Measurements from ENCODE around the gene MSL3B.

The MSL3B gene

DNA sequence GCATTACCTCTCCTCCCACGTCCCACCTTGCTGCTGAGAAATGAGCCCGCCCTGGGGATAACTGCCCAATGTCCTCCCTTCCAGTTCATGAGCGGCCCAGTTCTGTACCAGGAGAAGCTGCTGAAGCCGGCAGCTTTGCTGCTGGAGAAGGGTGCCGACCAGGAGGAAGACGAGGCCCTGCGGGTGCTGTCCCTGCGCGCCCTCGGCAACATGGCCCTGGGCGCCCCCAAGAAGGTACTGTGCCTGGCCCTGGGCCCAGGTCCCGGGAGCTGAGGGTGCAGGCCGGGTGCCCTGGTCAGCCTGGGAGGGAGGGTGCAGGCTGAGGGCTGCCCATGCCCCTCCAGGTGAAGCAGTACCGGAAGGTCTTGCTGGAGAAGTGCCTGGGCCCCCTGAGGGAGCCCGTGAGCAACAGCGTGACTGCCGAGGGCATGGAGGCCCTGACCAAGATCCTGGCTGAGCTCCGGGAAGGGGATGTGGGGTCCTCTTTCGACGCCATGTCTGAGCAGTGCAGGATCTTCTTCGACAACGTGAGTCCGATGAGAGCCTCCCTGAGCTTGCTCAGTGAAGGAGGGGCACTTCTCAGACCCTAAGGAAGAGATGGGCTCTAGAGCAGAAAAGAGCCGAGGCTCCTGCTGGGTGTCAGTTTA, 39.5 kb downstream of the MSL3B start:
- H3K4me1 ChIP-seq (replicated peaks in 1 of 2) = no peaks in the 10 kb centered on the region
- H3K4me3 ChIP-seq = no peak overlapping the region
- no peaks in the 10 kb centered on the region for H3K27me3 ChIP-seq
- no peak for DNase-seq
- no peak for TF ChIP-seq POLR2A (IDR thresholded peaks at IDR 0.05)
- TF ChIP-seq, protein P1, sequence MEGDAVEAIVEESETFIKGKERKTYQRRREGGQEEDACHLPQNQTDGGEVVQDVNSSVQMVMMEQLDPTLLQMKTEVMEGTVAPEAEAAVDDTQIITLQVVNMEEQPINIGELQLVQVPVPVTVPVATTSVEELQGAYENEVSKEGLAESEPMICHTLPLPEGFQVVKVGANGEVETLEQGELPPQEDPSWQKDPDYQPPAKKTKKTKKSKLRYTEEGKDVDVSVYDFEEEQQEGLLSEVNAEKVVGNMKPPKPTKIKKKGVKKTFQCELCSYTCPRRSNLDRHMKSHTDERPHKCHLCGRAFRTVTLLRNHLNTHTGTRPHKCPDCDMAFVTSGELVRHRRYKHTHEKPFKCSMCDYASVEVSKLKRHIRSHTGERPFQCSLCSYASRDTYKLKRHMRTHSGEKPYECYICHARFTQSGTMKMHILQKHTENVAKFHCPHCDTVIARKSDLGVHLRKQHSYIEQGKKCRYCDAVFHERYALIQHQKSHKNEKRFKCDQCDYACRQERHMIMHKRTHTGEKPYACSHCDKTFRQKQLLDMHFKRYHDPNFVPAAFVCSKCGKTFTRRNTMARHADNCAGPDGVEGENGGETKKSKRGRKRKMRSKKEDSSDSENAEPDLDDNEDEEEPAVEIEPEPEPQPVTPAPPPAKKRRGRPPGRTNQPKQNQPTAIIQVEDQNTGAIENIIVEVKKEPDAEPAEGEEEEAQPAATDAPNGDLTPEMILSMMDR (IDR thresholded peaks at IDR 0.05) = no peak
- intact Hi-C loops (cut with DNase I) = no loop called here
- no peak overlapping the region for H3K27ac ChIP-seq
- no peaks in the 10 kb centered on the region for H3K9me3 ChIP-seq (replicated peaks in 1 of 3)
- H3K36me3 ChIP-seq (replicated peaks in 1 of 2) = no peaks in the 10 kb centered on the region
- 78 to 88% (median 83%) methylated on average over 7 to 24 of the region's 24 CpGs for WGBS, 4 donors

DNA sequence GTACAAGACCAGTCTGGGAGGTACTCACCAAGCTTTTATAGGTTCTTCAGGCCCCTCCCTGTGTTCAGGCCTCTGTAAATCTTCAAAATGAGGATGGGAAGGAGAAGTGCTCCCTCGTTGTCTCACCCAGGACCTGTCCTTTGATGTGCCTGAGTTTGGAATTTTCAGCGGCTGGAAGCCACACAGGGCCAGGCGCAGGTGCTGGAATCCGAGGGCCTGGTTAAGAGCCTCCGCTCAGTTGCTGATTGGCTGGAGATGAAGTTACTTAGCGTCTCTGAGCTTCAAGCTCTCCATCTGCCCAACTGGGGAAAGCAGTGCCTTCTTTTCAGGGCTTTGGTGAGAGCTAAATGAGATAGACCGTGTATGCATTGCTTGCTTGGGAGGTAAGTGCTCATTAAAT, 43.8 kb downstream of the MSL3B start:
- no peak overlapping the region for H3K27ac ChIP-seq
- H3K27me3 ChIP-seq = no peaks in the 10 kb centered on the region
- H3K4me1 ChIP-seq (replicated peaks in 1 of 2) = no peaks in the 10 kb centered on the region
- DNase-seq = no peak
- no peaks in the 10 kb centered on the region for H3K9me3 ChIP-seq (replicated peaks in 1 of 3)
- intact Hi-C loops (cut with DNase I) = no loop called here
- H3K4me3 ChIP-seq = no peak overlapping the region
- 66 to 77% (median 74%) methylated on average over 7 of the region's 7 CpGs for WGBS, 4 donors
- TF ChIP-seq POLR2A (IDR thresholded peaks at IDR 0.05) = no peak
- TF ChIP-seq, protein P1 (IDR thresholded peaks at IDR 0.05) = no peak
- H3K36me3 ChIP-seq (replicated peaks in 1 of 2) = no peaks in the 10 kb centered on the region

DNA sequence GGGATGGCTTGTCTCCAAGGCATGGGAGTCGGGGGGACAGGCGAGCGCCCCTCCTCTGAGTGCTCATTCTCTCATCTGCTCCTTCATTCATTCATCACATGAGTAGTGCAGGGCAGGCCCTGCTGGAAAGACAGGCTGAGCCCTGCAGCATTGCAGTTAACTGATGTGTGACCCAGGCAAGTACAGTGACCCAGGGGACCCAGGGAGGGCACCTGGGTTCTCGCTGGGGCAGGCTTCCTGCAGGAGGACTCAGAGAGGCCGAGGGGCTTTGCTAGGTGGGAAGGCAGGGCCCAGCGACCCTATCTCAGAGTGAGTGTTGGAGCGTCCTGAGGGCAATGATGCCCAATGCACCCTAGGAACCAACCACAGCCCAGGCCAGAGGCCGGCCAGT, 44.5 kb downstream of the MSL3B start:
- H3K36me3 ChIP-seq (replicated peaks in 1 of 2) = no peaks in the 10 kb centered on the region
- H3K27me3 ChIP-seq = no peaks in the 10 kb centered on the region
- DNase-seq = no peak
- no peak overlapping the region for H3K27ac ChIP-seq
- intact Hi-C loops (cut with DNase I) = no loop called here
- 79 to 92% (median 89%) methylated on average over 4 to 8 of the region's 8 CpGs for WGBS, 4 donors
- H3K9me3 ChIP-seq (replicated peaks in 1 of 3) = no peaks in the 10 kb centered on the region
- H3K4me1 ChIP-seq (replicated peaks in 1 of 2) = no peaks in the 10 kb centered on the region
- H3K4me3 ChIP-seq = no peak overlapping the region
- no peak for TF ChIP-seq POLR2A (IDR thresholded peaks at IDR 0.05)
- TF ChIP-seq, protein P1 (IDR thresholded peaks at IDR 0.05) = no peak

DNA sequence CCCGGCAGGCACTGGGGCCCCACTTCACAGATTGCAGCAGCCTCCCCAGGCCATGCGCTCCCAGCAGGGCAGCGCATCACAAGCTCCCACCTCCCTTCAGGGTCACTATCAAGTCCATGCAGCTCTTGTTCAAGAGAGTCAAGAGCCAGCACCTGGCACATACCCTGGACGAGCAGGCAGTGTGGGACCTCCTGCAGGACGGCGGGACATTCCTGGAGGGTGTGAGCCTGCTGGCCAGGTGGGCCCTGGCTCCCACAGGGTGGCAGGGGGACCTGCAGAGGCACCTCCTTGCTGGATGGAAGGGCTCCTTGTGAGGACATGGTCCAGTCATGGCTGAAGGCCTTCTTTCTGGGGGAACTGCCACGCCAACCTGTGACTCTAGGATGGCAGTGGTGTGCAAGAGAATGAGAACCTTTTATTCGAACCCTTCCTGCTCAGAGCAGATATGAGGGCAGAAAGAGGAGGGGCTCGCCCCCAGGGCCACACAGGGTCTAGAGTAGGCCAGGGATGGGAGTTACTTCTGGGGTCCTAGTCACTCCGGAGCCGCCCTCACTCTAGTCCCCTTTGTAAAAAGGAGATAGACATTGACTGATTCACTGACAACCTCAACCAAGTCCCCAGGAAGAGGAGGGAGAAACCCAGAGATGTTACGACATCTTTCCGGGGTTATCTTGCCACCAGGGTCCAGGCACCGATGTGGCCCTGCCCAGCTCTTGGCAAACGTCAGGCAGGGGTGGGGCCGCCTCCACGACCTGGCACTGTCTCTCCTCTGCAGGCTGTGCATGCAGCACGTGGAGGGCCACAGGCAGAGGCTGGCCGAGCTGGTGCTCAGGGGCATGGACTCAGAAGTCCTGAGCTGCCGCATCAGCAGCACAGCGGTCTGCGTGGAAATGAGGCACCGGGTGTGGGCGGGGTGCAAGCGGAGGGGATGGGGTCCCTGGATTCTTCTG, 45.1 kb downstream of the MSL3B start:
- 75 to 93% (median 78%) methylated on average over 7 to 25 of the region's 25 CpGs for WGBS, 4 donors
- intact Hi-C loops (cut with DNase I) = no loop called here
- Histone ChIP-seq H3K27me3 (no peaks in the 10 kb centered on the region), H3K9me3 (replicated peaks in 1 of 3) (no peaks in the 10 kb centered on the region), H3K27ac (no peak overlapping the region), H3K4me1 (replicated peaks in 1 of 2) (no peaks in the 10 kb centered on the region), H3K4me3 (no peak overlapping the region), H3K36me3 (replicated peaks in 1 of 2) (no peaks in the 10 kb centered on the region)
- DNase-seq = no peak
- TF ChIP-seq, protein P1 (IDR thresholded peaks at IDR 0.05) = no peak
- no peak for TF ChIP-seq POLR2A (IDR thresholded peaks at IDR 0.05)

Measured in adrenal gland (tissue), 9 donors.